Activated gamma-delta T cell (primary cell): Measurements from ENCODE around the gene PNKP.

Experiments used
- DNase-seq: peaks from one replicate; lab custom pipeline; 2025; lab: John Stamatoyannopoulos, UW

The PNKP gene

GRCh38 chr19:49847731-49848696, 19.4 kb downstream of the PNKP start:
- no peak for DNase-seq

GRCh38 chr19:49846408-49846807, 21.0 kb downstream of the PNKP start:
- no peak for DNase-seq

GRCh38 chr19:49845414-49845813, 22.0 kb downstream of the PNKP start:
- DNase-seq: no peak

- no peak for DNase-seq
Measured at GRCh38 chr19:49844138-49845095, 23.0 kb downstream of the PNKP start.

- DNase-seq: no peak
Measured at GRCh38 chr19:49843265-49843664, 24.1 kb downstream of the PNKP start.

- DNase-seq: no peak
Measured at GRCh38 chr19:49840736-49841249, 26.6 kb downstream of the PNKP start.

GRCh38 chr19:49840321-49840720, 27.1 kb downstream of the PNKP start:
- DNase-seq: no peak

GRCh38 chr19:49839713-49840112, 27.7 kb downstream of the PNKP start:
- DNase-seq: no peak

GRCh38 chr19:49838885-49839588, 28.3 kb downstream of the PNKP start:
- no peak for DNase-seq

- DNase-seq: no peak
Measured at GRCh38 chr19:49837425-49837824, 30.0 kb downstream of the PNKP start.

GRCh38 chr19:49837009-49837310, 30.4 kb downstream of the PNKP start:
- no peak for DNase-seq

- no peak for DNase-seq
Measured at GRCh38 chr19:49836176-49837008, 31.0 kb downstream of the PNKP start.

- no peak for DNase-seq
Measured at GRCh38 chr19:49835562-49835961, 31.8 kb downstream of the PNKP start.

- DNase-seq: no peak
Measured at GRCh38 chr19:49833599-49833998, 33.8 kb downstream of the PNKP start.

- DNase-seq: no peak
Measured at GRCh38 chr19:49832556-49832955, 34.8 kb downstream of the PNKP start.

- DNase-seq: no peak
Measured at GRCh38 chr19:49831592-49831991, 35.8 kb downstream of the PNKP start.

- DNase-seq: no peak
Measured at GRCh38 chr19:49830766-49831165, 36.6 kb downstream of the PNKP start.

- no peak for DNase-seq
Measured at GRCh38 chr19:49829721-49830120, 37.7 kb downstream of the PNKP start.

- DNase-seq: no peak
Measured at GRCh38 chr19:49829200-49829599, 38.2 kb downstream of the PNKP start.

- no peak for DNase-seq
Measured at GRCh38 chr19:49827034-49827433, 40.3 kb downstream of the PNKP start.

GRCh38 chr19:49824662-49825061, 42.7 kb downstream of the PNKP start:
- no peak for DNase-seq
